Measurements from ENCODE around the gene GATAD2A.

GATAD2A gene

DNA sequence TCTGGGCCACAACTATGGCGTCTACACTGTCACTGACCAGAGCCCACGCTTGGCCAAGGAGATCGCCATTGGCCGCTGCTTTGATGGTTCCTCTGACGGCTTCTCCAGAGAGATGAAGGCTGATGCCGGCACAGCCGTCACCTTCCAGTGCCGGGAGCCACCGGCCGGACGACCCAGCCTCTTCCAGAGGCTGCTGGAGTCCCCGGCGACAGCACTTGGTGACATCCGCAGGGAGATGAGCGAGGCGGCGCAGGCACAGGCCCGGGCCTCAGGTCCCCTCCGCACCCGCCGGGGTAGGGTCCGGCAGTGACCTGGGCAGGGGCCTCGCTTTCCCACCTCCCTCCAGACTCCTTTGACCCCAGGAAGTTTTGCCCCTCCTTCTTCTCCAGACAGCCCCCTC is 140.2 kb downstream of the GATAD2A start:
- DNase-seq (ENCODE audit: low spot score): no peak

DNA sequence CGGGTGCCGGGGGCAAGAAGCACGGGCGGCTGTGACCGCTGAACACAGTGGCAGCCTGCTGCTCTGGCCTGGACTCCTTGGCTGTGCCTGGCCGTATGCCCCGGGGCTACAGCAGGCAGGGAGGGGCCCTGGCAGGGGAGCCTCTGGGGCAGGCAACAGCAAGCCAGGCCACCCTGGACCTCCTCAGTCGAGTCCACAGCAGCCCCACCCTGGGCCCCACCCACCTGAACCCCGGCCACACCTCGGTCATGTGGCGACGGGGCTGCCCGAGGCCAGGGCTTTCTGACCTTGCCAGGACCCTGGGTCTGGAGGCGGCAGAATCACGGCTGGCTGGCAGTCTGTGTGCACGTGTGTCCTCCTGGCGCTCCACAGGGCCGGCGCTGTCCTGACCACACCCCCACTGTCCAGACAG is 141.3 kb downstream of the GATAD2A start:
- no peak for DNase-seq (ENCODE audit: low spot score)

DNA sequence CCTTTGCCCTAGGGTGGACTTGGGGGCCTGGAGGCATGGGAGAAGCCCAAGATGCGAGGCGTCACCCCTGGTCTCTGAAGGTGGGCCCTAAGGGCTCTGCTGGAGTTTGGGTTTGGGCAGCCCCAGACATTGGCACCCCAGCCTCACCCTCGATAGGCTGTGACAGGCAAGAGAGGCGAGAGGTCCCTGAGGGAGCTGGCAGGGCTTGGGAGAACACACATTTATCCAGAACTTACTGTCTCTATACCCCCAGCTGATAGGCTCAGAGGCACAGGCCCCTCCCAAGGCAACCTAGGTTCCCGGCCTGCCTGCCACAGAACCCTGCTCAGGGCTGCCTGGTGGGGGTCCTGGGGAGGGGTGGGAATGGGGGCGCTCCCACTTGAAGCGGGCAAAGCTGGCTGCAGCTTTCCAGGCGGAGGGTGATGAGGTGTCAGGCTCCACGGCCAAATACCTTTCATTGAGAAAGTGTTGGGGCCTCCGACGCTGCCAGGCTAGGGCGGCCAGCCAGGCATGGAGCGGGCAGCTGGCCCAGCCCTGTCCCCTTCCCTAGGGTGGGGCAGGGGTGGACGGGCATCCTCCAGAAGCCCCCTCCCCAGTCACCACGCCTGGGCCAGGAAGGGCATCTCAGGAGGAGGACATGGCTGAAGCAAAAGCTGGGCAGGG is 142.3 kb downstream of the GATAD2A start:
- DNase-seq (ENCODE audit: low spot score): no peak

DNA sequence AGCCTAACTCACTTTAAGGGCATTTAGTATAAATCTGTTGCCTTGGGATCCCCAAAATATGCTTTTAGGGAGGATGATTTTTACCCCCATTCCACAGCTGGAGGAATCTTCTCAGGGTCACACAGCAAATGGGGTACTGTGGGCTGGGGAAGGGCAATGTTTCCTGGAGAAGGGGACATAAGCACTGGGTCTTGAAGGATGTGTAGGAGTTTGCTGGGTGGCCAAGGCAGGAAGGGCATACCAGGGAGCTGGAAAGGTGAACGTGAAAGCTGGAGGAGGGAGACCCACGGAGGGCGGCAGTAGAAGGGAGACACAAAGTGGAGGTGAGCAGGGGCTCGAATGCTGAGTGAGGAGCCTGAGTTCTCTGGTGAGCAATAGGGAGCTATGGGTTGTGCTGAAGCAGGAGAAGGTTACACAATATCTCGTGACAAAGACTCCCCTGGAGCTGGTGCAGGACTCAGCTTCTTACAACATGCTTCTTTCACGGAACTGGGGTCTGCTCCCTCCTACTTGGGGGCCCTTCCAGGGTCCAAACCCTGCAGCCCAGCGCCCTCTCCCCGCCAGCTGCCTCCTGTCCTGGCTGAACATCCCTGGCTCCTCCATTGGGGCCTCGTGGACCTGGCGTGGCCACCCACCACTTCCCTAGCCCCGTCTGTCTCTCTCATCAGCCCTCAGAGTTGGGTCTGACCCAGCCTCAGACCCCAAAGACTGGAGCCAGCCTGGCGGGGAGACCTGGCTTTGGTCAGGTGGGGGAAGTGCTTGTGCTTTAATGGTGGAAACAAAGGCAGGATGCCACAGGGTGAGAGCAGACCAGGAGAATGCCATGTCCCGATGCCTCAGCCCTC is 143.7 kb downstream of the GATAD2A start:
- no peak for DNase-seq (ENCODE audit: low spot score)

DNA sequence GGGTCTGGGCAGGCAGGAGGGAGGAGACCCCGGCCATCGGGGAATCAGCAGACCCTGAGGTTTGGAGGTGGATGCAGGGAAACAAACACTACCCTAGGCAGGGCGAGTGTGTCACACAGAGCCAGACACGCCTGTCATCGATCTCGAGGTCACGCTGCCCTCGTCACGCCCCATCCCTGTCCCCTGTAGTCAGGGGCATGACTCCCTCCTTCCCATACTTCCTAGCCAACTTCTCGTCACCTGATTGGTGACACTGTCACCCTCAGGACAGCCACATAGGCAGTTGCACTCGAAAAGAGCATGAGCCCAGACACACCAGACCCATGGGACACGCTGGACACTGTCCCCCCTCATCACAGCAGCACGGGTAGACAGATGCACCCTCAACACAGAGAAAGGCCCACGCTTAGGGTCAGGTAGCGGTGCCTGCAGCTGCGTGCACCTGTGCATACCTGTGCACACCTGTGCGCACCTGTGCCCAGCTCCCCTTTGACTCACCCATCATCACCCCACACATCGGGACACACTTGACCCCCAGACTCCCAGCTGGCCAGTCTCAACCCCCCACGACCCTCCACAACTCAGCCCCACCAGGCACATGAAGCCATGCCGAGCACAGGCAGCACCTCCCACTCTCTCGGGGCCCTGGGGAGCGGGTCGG is 144.5 kb downstream of the GATAD2A start:
- no peak for DNase-seq (ENCODE audit: low spot score)

DNA sequence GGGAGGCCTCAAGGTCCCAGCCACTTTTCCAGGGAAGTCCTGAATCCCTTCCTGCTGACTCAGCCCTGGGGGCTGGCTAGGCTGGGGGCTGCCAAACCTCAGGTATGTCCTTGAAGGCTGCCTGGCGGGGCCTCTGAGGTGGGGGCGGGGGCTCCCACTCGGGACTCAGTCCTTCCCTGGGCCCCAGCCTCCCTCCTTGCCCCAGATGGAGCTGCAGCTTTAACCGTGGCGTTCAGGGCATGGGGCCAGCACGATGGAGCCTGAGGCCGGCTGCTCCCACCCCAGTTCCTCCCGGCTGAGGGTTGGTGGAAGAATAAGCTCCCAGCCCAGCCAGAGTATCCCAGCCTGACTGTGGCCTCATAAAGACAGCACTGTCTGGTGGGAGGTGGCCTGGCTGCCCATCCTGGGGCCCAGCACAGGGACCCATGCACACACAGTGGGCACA is 145.0 kb downstream of the GATAD2A start:
- no peak for DNase-seq (ENCODE audit: low spot score)

DNA sequence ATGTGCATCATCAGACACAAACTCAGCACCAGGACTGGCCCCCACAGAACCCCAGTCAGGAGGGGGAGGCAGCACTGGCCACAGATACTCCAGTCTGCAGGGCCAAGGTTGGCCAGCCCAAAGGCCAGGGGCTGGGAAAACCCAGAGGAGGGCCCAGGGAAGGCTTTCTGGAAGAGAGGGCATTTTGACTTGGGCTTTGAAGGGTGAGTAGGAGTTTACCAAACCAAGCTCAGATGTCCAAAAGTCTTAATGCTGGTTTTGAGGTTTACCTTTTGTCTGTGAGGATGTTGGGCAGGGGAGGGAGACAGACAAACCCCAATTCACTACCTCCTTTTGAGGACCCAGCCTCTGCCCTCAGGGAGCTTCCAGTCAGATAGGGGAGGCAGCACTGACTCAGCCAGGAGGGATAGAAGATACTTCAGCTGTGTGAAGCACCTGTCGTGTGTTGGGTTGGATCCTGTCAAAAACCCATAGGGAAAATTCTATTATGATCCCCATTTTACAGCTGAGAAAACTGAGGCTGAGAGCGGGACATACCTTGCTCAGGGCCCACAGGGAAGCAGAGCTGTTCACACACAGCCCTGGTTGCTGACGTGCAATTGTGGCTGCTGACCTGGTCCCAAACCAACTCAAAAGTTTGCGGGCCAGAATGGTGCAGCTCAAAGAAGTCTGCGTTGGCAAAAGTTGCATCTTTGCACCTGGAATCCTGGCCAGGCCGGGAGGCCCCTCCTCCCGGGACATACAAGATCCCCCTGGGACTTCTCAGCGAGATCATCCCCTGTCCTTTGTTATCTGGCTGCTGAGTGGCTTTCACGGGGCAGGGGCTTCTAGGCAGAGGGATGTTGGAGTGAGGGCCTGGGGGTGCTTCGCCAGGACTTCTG is 145.7 kb downstream of the GATAD2A start:
- DNase-seq (ENCODE audit: low spot score): no peak

DNA sequence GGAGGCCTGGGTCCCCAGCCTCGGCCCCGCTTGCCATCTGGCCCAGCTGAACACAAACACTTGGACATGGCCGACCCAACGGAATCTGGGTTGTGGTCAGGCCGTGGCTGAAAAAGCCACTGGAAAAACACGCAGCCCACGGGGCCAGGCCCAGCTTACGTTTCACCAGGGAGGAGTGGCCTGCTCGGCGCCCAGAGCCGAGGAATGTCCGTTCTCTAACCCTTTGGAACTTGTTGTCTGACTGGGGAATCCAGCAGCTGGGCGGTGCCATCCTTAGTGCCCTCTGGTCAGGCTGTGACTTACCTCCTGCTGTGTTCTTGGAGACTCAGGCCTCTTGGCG is 146.3 kb downstream of the GATAD2A start:
- no peak for DNase-seq (ENCODE audit: low spot score)

DNA sequence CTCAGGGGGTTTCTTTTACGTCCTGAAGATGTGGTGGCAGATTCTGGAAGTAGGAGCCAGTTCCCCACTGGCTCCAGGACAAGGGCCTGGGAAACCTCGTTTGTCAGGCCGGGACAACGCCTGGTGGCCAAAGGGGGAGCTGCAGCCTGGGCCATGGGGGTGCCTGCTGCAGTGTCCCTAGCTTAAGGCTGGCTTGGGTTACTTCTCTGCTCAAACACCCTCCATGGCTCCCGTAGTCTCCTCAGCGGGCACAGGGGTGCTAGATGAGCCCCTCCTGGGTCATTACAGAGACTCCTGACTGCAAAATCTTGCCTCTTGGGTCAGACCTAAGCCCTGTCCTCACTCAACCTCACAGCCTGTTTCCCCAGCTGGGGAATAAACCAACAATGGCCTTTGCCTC is 147.3 kb downstream of the GATAD2A start:
- peak; percentile 27 for DNase-seq (ENCODE audit: low spot score)

DNA sequence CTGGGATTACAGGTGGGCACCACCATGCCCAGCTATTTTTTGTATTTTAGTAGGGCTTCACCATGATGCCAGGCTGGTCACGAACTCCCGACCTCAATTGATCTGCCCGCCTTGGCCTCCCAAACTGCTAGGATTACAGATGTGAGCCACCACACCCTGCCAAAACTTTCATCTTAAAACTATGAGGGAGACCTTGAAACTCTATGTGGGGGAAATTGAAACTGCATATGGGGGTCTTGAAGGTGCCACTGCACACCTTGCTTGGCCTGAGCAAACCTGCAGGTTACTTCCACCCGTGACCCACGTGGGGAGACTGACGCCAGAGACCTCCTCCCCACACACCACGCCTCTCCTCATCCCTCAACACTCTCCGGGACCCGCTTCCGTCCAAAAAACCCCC is 148.2 kb downstream of the GATAD2A start:
- DNase-seq (ENCODE audit: low spot score): no peak

DNA sequence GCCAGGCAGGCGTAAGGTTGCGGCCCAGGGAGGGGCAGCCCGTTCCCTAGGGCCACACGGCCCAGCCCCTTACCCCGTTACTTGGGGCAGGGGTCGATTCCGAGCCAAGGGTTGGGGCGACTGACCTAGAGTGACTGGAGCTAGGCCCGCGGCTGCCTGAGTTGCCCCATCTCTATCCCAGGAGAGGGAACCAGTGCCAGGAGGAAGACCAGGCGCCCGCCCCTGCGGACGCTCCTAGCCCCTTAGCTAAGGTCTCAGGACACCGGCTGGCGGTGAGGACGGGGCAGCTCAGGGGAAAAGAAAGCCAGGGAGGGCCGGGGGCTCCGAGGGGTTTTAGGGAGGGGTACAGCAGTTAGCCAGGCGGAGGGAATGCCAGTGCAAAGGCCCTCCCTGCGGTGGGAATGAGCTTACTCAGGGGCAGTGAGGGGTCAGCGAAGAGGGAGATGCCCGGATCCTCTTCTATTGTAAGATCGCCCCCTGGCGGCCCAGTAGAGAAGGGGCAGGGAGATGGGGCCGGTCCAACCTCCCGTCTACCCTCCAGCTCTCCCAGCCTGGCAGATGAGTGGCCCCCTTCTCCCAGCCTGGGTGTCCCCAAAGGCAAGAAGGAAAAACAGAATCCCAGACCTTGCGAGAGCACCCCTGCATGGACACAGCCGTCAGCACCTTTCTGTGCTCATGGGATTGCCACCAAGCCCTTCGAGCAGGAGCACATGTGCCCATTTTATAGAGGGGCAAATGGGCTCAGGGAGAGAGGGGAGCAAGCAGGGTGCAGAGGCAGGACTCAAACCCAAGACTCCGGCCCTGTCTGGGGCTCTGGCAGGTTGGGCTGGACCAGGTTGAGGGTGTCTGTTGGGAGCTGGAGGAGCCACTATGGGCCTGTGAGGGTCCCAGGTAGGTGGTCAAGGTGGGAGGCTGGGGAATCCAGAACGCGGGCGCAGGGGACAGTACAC is 148.9 kb downstream of the GATAD2A start:
- DNase-seq (ENCODE audit: low spot score): peak; percentile 52

DNA sequence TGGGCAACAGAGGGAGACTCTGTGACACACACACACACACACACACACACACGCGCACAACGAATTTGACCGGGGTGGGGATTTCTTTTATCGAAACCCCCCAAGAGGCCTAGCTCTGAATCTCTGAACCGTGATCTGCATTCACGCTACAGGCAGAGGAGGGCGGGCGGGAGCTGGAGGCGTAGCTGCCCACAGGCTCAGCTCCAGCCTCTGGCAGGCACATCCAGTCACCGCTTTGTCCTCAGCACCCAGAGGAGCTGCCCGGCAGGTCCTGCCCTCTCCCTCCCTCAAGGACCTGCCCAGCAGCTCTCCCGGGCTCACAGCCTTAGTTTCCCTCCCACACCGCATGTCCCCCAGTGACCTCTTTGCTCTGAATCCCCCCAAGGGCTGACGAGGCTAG is 152.6 kb downstream of the GATAD2A start:
- DNase-seq (ENCODE audit: low spot score): no peak

Data from CD4-positive, alpha-beta T cell treated with Interleukin-2 at 100 ng/mL for 4 hours (primary cell).